Parathyroid adenoma (tissue), 2 donors: ENCODE results near the gene TMEM147.

Experiments
- H2AFZ ChIP-seq: fragments of 300-600 bp; sonication (generic); one replicate; pipeline ENCODE4 v1.7.0; 2017; ENCODE audit warnings: antibody characterized with exemption, mild to moderate bottlenecking
- H3K27ac ChIP-seq: fragments of 300-600 bp; sonication (generic); one replicate; pipeline ENCODE4 v1.7.0; 2017
- H3K27me3 ChIP-seq: fragments of 300-600 bp; sonication (generic); one replicate; pipeline ENCODE4 v1.7.0; 2017; ENCODE audit warnings: low read length; ENCODE audit not compliant: control insufficient read depth, insufficient read depth
- H3K36me3 ChIP-seq: fragments of 300-600 bp; sonication (generic); one replicate; pipeline ENCODE4 v1.7.0; 2017; ENCODE audit warnings: low read length; ENCODE audit not compliant: control insufficient read depth, insufficient read depth
- H3K4me1 ChIP-seq: fragments of 300-600 bp; sonication (generic); one replicate; pipeline ENCODE4 v1.7.0; 2017; ENCODE audit warnings: control low read depth
- H3K4me2 ChIP-seq: fragments of 300-600 bp; sonication (generic); one replicate; pipeline ENCODE4 v1.7.0; 2017; ENCODE audit warnings: low read length
- H3K4me3 ChIP-seq: fragments of 300-600 bp; sonication (generic); one replicate; pipeline ENCODE4 v1.7.0; 2017; ENCODE audit warnings: low read depth, low read length
- H3K79me2 ChIP-seq: fragments of 300-600 bp; sonication (generic); one replicate; pipeline ENCODE4 v1.7.0; 2017; ENCODE audit warnings: control low read depth
- H3K9ac ChIP-seq: fragments of 300-600 bp; sonication (generic); one replicate; pipeline ENCODE4 v1.7.0; 2017; ENCODE audit warnings: mild to moderate bottlenecking
- H3K9me3 ChIP-seq: fragments of 300-600 bp; sonication (generic); one replicate; pipeline ENCODE4 v1.7.0; 2017; ENCODE audit warnings: low read length; ENCODE audit not compliant: control insufficient read depth
- TF ChIP-seq, protein P1 (sequence below): fragments of 300-600 bp; sonication (generic); IDR thresholded peaks from one replicate; pipeline ENCODE4 v1.7.0; 2017; ENCODE audit warnings: antibody characterized with exemption, mild to moderate bottlenecking
- donor health status: primary hyperparathyroidism.

Gene TMEM147

DNA sequence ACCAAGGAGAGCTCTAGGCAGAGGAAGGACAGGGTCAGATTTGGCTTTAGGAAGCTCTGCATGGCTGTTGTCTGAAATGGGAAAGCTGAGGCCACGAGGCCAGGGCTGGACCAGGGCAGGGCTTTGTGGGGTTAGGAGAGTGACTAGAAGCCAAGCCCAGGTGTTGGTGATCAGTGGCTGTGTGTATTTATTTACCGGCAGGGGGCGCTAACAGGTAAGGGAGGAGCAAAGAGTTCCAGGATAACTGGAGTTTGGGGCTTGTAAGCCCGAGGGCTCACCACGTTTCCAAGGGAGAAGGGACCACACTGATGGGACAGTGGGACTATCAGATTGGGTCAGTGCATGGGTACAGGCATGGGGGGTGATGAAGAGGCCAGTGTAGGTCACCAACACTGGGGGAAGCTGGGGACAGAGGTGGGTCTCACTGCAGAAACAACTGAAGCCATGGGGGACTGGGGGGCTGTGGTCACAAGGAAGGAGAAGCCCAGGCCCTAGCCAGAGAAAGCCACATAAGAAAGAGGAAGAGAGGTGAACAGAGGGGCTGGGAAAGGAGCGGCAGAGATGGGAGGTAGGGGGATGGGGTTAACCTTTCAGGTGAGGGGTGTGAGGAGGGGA, 3.9 kb downstream of the TMEM147 start:
- TF ChIP-seq, protein P1, sequence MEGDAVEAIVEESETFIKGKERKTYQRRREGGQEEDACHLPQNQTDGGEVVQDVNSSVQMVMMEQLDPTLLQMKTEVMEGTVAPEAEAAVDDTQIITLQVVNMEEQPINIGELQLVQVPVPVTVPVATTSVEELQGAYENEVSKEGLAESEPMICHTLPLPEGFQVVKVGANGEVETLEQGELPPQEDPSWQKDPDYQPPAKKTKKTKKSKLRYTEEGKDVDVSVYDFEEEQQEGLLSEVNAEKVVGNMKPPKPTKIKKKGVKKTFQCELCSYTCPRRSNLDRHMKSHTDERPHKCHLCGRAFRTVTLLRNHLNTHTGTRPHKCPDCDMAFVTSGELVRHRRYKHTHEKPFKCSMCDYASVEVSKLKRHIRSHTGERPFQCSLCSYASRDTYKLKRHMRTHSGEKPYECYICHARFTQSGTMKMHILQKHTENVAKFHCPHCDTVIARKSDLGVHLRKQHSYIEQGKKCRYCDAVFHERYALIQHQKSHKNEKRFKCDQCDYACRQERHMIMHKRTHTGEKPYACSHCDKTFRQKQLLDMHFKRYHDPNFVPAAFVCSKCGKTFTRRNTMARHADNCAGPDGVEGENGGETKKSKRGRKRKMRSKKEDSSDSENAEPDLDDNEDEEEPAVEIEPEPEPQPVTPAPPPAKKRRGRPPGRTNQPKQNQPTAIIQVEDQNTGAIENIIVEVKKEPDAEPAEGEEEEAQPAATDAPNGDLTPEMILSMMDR, result peak; percentile 88
- Histone ChIP-seq H3K27me3 (no peaks in the 10 kb centered on the region), H3K4me1 (peaks cover 6% of the 10 kb centered on the region), H3K27ac (no peak overlapping the region), H3K9ac (no peak overlapping the region), H3K4me3 (no peak overlapping the region), H3K79me2 (peaks cover 5% of the 10 kb centered on the region), H2AFZ (no peak overlapping the region), H3K4me2 (no peak overlapping the region), H3K36me3 (no peaks in the 10 kb centered on the region), H3K9me3 (no peaks in the 10 kb centered on the region)

DNA sequence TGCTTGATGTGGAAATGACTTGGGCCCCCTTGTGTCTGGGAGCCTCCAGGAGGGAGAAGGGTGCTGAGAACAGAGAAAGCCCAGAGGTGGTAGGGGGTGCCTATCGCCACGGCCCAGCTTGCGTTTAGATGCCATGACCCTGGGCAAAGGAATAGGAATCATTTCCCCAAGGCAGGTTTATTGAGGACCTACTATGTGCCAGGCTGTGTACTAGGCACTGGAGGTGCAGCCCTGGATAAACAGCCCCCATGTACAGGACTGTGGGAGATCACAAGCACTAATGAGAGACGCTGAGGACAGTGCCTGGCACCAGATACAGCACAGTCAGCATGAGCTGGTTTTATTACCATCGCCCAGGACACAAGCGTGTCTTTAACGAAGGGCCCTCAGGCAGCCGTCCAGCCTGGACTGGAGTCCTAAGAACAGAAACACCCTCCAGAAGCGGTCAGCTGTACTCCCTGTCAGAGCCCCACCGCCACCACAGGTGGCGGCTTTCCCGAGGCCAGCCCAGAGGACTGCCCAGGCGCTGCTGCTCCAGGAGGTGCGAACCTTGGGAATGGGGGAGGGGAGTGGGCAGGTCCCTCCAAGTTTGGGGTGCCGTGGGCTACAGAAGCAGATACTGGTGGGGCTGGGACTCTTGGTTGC, 4.6 kb downstream of the TMEM147 start:
- H3K4me1 ChIP-seq, result peaks cover 6% of the 10 kb centered on the region
- H3K9me3 ChIP-seq, result no peaks in the 10 kb centered on the region
- H3K27ac ChIP-seq, result no peak overlapping the region
- H3K36me3 ChIP-seq, result no peaks in the 10 kb centered on the region
- TF ChIP-seq, protein P1, result no peak
- no peak overlapping the region for H3K4me2 ChIP-seq
- no peaks in the 10 kb centered on the region for H3K27me3 ChIP-seq
- peaks cover 5% of the 10 kb centered on the region for H3K79me2 ChIP-seq
- no peak overlapping the region for H3K4me3 ChIP-seq
- H2AFZ ChIP-seq, result no peak overlapping the region
- no peak overlapping the region for H3K9ac ChIP-seq

DNA sequence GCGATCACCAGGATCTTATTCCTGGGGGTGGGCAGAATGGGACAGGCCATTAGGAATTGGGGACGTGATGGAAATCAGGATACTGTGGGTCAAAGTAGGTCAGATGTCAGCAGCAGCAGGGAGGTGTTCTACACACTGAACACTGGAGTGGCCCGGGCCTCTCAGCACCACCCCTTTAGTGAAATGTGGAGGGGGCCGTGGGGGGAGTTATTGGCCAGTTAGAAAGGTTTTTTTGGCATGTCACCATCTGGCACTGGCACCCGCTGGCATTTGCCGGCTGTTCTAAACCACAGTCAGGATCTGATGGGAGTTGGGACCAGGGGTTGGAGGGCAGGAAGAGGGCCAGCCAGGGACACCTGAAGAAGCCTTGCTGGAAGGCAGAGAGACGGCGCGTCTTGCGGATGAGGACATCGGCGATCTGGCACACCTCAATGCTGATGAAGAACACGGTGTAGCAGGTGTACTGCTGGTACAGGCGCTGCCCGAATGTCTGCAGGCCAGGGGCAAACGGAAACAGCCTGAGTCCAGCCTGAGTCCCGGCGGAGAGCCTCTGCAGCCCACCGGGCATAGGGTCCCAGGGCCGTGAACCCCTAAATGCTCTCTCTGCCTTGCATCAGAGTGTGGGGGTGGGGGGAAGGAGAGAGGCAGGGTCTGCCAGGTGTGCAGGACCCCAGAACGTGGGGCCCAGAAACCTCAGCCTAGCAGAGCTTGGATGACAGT, 5.8 kb downstream of the TMEM147 start:
- no peak overlapping the region for H3K4me3 ChIP-seq
- H3K79me2 ChIP-seq, result peaks cover 4% of the 10 kb centered on the region
- no peaks in the 10 kb centered on the region for H3K36me3 ChIP-seq
- H3K4me1 ChIP-seq, result peaks cover 5% of the 10 kb centered on the region
- H3K9ac ChIP-seq, result no peak overlapping the region
- H3K27ac ChIP-seq, result no peak overlapping the region
- no peak overlapping the region for H2AFZ ChIP-seq
- H3K27me3 ChIP-seq, result no peaks in the 10 kb centered on the region
- H3K9me3 ChIP-seq, result no peaks in the 10 kb centered on the region
- no peak overlapping the region for H3K4me2 ChIP-seq
- TF ChIP-seq, protein P1, result no peak

DNA sequence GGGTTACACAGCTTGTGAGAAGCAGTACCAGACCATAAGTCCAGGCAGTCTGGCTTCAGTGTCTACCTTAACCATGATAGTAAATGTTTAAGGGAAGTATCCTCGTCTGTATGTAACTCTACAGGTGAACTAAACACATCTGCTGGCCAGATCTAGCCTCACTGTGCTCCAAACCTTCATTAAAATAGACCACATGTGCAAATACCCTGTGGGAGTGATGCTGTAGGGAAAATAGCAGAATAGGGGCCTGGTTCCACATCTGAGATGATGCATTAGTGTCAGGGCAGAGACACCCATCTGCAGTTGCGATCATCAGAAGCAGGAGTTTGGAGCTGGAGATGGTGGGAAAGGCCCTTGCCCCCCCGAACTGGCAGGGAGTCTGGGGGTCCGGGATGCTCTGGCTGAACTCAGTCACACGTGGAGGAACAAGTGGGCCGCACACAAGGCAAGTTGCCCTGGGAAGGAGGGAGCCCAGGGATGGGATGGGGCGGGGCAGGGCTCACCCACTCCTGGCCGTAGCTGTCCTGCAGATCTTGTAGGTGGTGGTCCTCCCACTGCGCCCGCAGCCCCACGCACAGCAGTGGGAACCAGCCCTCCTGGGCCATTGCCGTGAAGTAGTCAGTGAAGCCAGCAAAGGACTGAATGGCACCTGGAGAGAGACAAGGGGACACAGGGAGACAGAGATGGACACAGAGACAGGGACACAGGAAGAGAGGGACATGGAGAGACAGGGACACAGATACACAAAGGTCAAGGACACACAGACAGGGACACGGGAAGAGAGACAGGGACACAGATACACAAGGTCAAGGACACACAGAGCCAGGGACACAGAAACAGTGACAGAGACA, 7.3 kb downstream of the TMEM147 start:
- Histone ChIP-seq H3K27ac (no peak overlapping the region), H3K4me3 (no peak overlapping the region), H3K9ac (no peak overlapping the region), H3K36me3 (no peaks in the 10 kb centered on the region), H3K4me1 (no peaks in the 10 kb centered on the region), H2AFZ (no peak overlapping the region), H3K9me3 (no peaks in the 10 kb centered on the region), H3K79me2 (no peaks in the 10 kb centered on the region), H3K27me3 (no peaks in the 10 kb centered on the region), H3K4me2 (no peak overlapping the region)
- TF ChIP-seq, protein P1, result no peak
